Hematopoietic multipotent progenitor cell (in vitro differentiated cells): Measurements from ENCODE around the gene PDIA4. TPM values are rescaled to one million over a fixed set of nuclear protein-coding genes. Genes with fewer than 3 reads are reported as not detected.
A peak's percentile ranks its signal among the peaks of the same experiment; 100 is the strongest.
"Not testable (repeated sequence)": the region's sequence is repeated elsewhere in the genome, so short reads cannot be mapped to it uniquely, and the experiment has no call there.

ENCODE experiments used
- DNase-seq, 3 donors: peaks; one replicate each; pipeline ENCODE4 v3.0.0-alpha.2; 2011 to 2015; ENCODE audit warnings: low read depth in 2 of 3, low spot score in 2 of 3
- total RNA-seq: library from RNA; depleted of rRNA; stranded (reverse); fragments of >200 nt; gene quantifications from one replicate; pipeline ENCODE4 v1.2.3, GENCODE V29; 2012

PDIA4 gene
- total RNA-seq, 1 donor, result 47.4 TPM

DNA sequence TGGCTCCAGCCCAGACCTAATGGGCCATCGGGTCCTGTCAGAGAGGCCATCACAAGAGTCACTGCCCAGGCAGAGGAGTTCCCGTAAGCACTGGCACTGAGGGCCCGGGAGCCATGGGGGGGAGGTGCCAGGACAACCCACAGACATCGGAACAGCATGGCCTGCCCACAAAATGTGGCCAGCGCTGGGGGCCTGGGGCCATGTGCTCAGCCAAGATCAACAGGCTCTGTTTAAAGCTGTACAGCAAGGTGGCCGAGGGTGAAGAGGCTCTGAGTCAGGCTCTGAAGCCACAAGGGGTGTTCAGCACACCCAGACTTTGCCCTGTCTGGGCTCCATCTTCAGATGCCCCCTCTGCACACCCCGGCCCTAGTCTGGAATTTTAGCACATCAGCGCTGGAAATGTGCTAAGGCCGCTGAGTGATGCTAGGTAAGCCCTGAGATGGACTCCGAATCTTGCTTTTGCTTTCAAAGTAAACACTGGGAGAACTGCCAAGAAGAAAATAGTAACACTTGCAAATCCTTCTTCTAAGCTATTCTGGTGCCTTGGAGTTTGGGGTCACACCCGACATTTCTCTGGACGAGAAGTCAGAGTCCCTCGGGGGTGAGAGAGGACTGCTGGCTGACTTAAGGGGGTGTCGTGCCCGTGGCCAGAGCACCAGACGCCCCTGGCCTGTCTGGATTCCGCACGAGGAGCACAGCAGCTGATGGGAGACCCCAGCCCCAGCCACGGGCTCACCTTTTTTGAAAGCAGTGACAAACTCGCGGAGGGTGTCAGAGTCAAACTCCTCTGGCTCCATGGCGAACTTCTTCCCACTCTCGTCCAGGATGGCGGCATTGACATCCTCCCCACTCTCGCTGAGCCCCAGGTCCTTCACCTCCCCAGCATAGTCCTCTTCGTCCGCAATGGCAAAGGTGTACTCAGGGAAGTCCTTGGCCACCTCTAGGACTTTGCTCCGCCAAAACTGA, 23.6 kb downstream of the PDIA4 start:
- DNase-seq, result no peak

DNA sequence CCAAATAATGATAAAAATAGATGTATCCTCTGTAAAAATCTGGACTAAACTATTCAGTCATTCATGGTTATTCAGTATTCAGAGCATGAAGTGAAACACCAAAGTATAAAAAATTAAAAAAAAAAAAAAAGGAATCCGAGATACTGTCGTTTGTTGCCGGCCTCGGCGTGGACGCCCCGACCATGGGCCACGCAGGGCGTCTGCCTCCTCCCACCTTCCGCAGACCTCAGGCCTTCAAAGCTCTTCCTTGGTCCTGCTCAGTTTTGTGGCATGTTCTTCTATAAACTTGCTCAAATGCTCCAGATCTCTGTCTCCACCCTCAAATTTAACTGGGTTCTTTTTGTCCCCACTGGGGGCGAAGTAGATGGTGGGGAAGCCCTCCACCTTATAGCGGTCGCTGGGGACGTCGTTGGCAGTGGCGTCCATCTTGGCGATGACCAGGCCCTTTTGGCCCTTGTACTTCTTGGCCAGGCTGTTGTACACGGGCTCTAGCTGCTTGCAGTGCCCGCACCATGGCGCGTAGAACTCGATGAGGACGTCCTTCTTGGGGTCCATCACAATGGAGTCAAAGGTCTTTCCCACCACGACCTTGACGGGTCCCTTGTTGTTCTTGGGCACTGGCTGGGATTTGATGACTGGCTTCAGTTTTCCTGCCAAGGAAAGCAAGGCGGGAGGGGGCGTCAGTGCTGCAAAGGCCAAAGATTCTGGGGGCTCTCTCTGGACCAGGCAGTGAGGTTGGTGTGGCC, 24.6 kb downstream of the PDIA4 start:
- DNase-seq, result no peak

DNA sequence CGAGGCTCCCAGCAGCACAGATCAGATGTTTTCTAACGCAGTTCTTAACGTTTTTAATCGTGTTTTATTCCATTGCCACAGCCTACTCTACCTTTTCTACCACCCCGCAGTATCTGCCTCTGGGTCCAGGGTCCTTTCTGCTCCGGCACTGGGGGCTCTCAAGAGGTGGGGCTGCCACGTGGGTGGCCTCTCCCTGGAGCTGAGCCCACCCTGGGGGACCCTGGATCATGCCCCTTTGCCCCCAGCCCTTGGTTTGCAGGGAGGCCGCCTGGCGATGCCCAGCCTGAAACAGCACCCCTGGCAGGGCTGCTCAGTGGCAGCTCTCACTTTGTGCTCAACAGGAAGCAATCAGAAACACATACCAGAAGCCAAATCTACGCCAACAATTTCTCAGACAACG, 25.3 kb downstream of the PDIA4 start:
- DNase-seq, result no peak

DNA sequence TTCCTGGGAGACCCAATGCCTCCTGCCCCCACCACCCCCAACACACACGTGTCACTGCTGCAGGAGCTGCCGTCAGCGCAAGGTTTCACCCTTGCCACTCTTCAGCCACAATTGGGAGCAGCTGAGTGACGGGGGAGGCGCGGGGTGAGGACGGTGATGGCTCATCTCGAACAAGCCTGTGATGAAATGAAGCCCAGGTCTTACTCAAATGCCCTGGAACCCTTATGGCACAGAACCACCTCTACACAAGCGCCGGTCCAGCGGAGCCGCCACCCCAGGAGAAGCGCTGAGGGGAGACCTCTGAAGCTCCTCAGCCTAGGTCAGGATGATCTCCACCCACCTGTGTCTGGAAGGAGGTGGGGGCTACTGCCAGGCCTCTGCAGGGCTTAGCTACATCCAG, 25.7 kb downstream of the PDIA4 start:
- DNase-seq, result no peak

DNA sequence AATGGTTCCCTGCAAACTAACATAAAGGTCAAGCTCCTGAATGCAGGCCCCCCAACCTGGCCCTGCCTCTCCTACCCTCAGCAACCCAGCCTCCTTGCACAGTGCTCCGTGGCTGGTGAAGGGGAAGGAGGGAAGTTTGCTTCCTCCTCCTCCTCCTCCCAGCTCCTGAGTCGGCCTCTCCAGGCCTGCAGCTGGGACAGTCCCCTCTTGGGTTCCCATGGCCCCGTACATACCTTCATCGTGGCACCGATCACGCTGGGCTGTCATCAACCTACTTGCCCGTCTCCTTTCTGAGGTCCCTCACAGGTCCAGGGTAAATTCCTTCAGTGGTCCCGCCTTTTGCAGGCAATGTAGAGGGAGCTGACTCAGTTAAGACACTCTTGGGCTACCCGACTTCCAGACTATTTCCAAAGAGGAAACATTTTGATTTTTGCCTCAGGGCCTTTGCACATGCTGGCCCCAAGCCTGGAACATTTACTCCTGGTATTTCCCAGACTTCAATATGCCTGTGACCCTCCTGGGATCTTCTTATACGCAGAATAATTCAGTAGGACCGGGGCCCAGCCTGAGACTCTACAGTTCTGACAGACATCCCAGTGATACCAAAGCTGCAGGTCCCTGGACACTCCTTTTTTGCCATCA, 26.8 kb downstream of the PDIA4 start:
- no peak for DNase-seq

DNA sequence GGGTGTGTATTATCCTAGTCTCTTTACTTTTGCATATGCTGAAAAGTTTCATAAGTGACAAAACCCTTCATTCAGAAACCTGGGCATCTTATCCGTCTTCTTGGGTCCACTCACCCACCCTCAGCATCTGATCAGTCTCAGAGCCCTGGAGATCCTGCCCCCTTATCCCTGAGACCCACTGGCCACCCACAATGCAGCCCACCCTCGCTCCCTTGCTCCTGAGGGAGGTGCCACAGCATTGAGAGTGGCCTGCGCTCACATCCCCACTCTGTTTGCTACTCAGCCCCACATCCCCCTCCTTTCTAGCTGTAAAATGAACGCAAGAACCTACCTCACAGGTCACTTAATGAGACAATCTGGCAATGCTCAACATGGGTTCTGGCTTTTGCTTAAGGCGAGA, 27.3 kb downstream of the PDIA4 start:
- no peak for DNase-seq

DNA sequence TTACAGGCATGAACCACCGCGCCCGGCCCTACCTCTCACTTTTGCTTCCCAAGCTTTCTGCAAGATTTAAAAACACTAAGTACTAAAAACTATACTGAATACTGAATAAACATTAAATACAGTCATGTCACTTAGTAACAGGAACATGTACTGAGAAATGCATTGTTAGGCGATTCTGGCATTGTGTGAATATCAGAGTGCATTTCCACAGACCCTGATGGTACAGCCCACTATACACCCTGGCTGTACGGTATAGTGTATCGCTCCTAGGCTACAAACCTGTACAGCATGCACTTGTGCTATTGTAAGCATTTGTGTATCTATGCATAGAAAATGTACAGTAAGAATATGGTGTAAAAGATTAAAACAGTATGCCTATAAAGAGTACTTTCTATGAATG, 29.1 kb downstream of the PDIA4 start:
- no peak for DNase-seq

DNA sequence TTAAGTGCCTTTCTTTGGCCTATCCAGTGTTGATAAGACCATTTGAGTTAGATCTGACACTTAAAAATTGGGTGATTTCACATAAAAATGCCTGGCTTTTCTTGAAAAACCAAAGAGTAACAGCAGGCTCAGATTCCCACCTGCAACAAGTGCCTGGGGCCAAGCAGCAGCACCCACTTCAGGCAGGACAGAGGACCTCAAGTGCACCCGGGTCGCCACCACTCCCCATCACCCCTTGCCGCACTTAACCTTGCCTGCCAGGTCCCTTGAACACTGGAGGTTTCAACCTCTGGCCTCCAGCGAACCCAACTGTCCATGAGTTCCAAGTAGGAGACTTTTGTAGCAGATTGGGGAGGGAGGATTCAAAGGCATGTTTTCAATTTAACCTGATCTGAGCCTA, 30.8 kb downstream of the PDIA4 start:
- DNase-seq, result no peak

DNA sequence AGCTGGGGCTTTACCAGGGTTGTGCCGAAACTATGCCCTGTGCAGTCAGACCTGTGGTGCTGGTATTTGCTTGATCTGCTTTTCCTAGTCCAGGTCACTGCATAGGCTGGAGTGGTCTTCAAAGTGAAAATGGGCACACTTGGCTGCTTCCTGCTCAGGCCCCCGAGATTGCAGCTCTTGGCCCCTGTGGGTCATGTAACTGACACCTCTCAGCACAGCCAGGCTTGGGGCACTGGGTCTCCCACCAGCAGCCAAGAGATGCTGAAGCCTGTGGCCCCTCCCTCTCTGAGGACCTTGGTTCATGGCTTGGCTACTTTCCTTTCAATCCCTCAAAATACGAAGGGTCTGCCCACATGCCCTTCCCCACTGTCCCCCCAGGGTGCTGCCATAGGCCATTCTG, 33.7 kb downstream of the PDIA4 start:
- DNase-seq, result no peak

DNA sequence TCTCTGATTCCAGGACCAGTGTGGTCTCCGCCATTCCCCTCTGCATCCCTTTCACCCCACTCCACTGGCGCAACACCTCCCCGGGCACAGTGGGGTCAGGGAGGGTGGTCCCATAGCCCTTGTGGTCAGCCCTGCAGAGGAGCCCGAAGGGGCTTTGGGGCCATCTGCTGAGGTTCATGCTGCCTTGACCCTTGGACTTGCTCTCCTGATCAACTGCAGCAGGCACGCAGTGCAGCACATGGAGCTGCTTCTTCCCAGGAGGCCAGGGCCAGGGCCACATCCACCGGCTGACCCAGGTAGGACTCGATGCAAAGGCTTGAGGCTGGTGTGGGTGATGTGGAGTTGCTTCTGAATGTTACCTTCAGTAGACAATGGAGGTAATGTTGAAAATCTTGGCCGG, 35.1 kb downstream of the PDIA4 start:
- no peak for DNase-seq

DNA sequence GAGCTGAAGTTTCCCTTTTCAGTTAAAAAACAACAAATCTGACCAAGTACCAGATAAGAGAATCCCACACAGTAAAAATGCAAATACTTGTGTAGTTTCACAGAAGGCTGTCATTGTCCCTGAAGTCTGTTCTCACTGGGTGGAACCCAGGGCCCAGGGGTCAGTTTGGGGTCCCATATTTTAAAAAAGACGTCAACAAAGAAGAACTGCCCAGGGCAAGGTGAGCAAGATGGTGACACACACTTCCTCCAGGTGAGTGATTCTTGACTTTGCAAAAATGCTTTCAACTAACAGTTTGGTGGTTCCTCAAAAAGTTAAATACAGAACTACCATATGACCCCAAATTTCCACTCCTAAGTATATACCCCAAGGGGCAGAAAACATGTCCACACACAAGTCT, 36.8 kb downstream of the PDIA4 start:
- DNase-seq, result no peak

DNA sequence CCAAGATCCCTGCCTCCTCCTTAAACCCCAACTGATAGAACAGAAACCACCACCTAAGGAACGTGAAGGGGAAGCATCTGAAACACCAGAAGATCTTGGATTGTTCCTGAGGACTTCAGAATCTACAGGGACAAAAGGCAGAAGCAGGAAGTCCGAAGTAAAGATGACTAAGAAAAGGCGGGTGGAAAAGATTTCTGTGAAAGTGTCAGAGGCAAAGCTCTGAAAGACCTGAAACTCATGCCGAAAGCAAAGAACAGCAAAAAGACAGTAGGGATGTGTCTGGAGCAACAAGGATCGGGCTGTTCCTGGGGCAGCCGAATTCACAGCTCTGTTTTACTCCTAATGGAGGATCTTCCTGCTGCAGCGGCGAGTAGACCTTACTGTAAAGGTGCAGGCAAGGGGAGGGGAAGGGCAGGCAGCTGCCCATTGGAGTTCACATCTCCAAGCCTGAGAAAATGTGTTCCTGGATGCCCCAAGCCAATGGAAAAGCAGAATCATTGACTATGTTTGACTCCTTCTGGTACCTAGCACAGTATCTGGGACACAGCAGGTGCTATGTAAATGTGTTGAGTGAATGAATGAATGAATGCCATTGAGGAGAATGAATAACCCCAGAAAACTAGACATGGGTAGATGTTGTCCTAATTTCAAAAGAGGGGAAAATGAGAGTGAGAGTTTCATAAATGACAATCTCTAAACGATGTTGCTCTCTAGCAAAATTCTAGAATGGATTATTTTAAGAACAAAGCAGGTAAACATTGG, 40.4 kb downstream of the PDIA4 start:
- no peak for DNase-seq

DNA sequence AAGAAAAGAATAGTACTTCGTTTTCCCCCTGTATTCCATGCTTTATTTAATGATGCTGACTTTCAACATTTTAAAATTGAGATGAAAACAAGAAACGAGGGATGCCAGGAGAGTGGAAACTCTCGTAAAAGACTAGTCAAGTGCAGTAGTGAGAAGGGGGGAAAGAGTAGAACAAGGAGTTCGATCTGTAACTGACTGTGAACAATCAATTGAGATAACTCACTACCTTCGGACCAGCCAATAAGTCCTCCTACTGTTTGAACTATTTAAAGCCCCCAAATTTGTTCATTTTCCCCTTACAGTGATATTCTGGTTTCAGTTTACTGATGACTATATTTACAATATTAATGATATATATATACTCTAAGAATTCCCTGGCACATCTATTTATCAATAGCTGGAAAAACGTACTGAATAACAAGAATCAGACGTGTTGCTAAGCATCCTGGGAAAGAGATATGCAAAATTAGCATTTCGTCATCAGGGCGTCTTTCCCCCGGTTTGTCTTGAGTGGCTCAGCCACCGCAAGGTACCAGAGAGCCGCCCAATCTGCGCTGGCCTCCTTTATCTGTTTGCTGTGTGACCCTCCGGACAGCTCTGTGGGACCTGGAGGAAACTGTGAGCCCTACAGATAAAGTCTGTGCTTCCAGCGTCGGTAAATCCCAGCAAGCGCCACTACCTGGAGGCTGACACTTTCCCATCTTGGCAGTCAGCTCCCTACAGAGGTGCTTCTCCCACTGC, 41.1 kb downstream of the PDIA4 start:
- peak; percentile 71 to 95 (median 89) for DNase-seq

DNA sequence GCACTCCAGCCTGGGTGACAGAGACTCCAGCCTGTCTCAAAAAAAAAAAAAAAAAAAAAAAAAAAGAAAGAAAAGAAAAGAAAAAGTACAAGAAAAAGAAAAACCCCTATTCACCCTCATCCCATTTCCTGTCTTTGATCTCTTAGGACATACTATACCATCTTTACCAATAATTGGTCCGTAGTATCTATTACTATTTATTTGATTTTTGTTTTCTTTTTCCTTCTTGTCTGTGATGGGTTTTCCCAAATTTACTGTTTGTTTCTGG, 41.6 kb downstream of the PDIA4 start:
- DNase-seq, result no peak

DNA sequence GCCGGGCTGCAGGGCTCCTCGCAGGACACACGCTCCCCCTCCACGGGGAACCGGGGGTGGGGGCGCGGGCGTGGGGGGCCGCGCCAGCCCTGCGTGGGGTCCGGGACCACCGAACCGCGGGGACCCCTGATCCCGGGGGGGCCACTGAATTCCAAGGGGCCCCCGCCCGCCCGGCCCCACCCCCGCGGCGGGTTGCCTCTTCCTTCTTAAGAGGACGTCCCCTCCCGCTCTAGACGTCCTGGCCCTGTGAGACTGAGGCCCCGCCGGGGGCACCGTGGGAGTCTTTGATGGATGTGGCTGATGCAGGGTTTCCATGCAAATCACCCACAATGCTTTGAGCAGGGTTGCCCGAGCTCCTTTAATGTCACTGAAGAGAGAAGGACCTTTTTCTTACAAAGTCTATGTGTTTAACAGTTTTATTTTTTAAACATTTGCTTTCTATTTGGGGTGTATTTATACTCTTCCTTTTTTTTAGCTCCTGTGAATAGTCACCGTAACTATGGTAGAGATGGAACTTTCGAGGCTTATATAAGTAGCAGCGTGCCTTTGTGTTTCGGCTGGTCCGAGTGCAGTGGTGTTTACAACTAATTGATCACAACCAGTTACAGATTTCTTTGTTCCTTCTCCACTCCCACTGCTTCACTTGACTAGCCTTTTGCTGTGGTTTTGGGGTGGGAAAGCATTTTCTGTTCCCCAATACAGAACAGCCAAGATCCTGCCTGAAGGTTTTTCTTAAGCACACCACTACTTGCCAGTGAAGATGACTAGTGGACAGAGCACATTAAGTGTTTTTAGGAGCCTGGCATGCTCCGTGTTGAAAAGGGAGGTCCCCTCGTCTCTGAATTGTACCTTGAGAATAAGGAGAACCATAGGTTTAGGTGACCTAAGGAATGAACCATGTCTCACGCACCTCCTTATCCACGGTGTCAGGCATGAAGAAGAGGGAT, 44.8 kb downstream of the PDIA4 start:
- peak; percentile 64 to 90 (median 81) for DNase-seq

DNA sequence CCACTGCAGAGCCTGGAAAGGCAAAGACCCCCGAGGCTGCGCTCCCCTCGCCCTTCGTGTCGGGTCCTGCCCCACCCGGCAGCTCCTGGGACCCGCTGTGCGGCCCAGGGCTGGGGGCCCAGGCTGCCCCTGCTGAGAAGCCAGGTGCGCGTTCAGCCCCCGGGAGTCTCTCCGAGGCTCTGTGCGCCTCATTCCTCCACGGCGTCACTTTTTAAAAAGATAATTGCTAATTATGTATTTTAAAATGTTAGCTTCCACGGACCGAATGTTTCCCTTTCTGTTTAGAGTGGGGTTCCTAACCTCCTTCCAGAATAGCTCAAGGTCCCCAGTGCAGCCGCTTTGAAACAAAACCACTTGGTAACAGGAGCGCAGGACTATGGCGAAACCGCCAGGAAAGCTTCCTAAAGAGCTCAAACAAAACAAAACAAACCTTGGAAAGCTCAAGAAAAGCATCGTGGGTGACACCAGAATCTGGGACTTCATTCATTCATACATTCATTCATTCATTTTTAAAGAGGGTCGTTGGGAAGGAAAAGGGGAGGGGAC, 45.6 kb downstream of the PDIA4 start:
- no peak for DNase-seq

DNA sequence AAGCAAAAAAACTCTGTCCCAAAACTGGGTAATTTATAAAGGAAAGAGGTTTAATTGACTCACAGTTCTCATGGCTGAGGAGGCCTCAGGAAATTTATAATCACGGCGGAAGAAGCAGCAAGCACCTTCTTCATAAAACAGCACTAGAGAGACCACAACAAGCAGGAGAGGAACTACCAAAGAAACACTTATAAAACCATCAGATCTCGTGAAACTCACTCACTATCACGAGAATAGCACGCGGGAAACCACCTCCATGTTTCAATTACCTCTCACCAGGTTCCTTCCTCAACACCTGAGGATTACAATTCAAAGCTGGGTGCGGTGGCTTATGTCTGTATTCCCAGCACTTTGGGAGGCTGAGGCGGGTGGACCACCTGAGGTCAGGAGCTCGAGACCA, 48.5 kb downstream of the PDIA4 start:
- no peak for DNase-seq

DNA sequence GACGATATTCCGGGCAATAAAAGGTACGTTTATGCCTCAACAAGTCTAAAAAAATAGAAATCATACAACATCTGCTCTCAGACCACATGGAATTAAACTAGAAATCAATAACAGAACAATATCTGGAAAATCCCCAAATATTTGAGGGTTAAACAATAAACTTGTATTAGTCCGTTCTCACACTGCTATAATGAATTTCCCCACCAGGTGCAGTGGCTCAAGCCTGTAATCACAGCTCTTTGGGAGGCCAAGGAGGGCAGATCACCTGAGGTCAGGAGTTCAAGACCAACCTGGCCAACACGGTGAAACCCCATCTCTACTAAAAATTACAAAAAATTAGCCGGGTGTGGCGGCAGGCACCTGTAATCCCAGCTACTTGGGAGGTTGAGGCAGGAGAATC, 49.2 kb downstream of the PDIA4 start:
- DNase-seq, result not testable (repeated sequence)

DNA sequence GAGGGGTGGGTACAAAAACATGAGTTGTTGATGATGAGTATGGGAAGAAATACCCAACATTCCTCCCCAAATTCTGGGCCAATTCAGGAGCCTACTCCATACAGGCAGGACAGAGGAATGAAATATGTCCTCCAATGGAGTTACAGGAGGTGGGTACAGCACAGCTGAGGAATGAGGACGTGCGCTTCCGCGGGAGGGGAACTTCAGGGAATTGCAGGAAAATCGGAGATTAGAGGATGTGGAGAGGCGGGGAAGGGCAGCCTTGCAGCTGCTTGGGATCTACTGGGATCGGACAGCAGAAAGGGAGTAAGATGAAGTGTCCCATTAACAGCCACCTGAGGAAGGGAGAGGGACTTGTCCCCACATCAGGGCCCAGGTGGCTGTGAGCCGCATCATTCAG, 50.2 kb downstream of the PDIA4 start:
- DNase-seq, result no peak
